Left lung (tissue), 10 donors: Measurements from ENCODE around the gene CUL2. TPM values are rescaled to one million over a fixed set of nuclear protein-coding genes. Genes with fewer than 3 reads are reported as not detected.
A peak's percentile ranks its signal among the peaks of the same experiment; 100 is the strongest.

Experiments
- ATAC-seq: fragments of 200-7000 bp; cut with Tn5 transposase; one replicate; pipeline ENCODE4 v1.9.1; 2020; ENCODE audit warnings: moderate library complexity
- DNase-seq, 4 donors: peaks; one replicate each; pipeline ENCODE4 v3.0.0-alpha.2; 2013 to 2020
- H3K27ac ChIP-seq, 2 donors: fragments of 200-600 bp; sonication (generic) in 1 of 2; one replicate each; pipeline versions ENCODE4 v1.5.0 to v1.8.0; 2020 to 2021
- H3K27me3 ChIP-seq, 2 donors: fragments of 200-600 bp; sonication (generic) in 1 of 2; one replicate each; pipeline versions ENCODE4 v1.5.0 to v1.8.0; 2020 to 2021
- H3K36me3 ChIP-seq, 2 donors: fragments of 200-600 bp; sonication (generic) in 1 of 2; one replicate each; pipeline versions ENCODE4 v1.5.0 to v1.8.0; 2020 to 2021
- H3K4me1 ChIP-seq, 2 donors: fragments of 200-600 bp; one replicate each; pipeline ENCODE4 v1.8.0; 2021
- H3K4me3 ChIP-seq, 2 donors: fragments of 200-600 bp; sonication (generic) in 1 of 2; one replicate each; pipeline versions ENCODE4 v1.5.0 to v1.8.0; 2020 to 2021; ENCODE audit warnings: mild to moderate bottlenecking in 1 of 2
- H3K9me3 ChIP-seq, 2 donors: fragments of 200-600 bp; sonication (generic) in 1 of 2; one replicate each; pipeline versions ENCODE4 v1.5.0 to v1.8.0; 2020 to 2021
- CTCF ChIP-seq, 2 donors: fragments of 200-600 bp; sonication (generic) in 1 of 2; IDR thresholded peaks; one replicate each; pipeline versions ENCODE4 v1.5.0 to v1.8.0; 2021; ENCODE audit warnings: antibody characterized with exemption in 2 of 2
- intact Hi-C, 2 donors: fragments of 100-400 bp; cut with DNase I; formaldehyde crosslinking; loops; one replicate each; pipeline versions ENCODE4 v1.11.2 to v1.14.2; 2022
- polyA plus RNA-seq, 6 donors: library from polyadenylated mRNA; unstranded; fragments of 120-200 nt; gene quantifications; one replicate each; pipeline ENCODE4 v1.2.1, GENCODE V29; 2013; ENCODE audit not compliant: insufficient read length in 6 of 6
- total RNA-seq, 2 donors: library from RNA; stranded (reverse); fragmentation: NEBNext Ultra II Directional; extraction: Animal tissue kit (Norgen Biotek cat#: 25700); gene quantifications; one replicate each; pipeline ENCODE4 v1.2.1, GENCODE V29; 2021
- donor health status: DM: no; HTN: yes; CAD: no.
- donor health status: DM: no; HTN: no; CAD: no.

Gene CUL2
- total and polyA plus RNA-seq, 8 donors: 28.7 to 42.5 (median 37.4) TPM

DNA sequence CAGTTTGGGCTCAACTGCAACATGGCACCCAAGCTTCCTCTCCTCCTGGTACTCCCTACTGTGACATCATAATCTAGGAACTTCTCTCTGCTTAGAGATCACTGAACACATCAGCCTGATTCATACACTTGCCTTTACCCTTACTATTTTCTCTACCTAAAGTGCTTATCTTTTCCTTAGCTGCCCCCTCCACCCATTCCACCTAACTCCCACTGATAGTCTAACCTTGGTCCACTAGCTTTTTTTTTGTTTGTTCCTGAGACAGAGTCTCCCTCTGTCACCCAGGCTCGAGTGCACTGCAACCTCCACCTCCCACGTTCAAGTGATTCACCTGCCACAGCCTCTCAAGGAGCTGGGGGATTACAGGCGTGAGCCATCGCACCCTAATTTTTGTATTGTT, 15.9 kb downstream of the CUL2 start:
- Histone ChIP-seq H3K27me3 (no peaks in the 10 kb centered on the region), H3K9me3 (no peaks in the 10 kb centered on the region), H3K36me3 (peaks cover 0 to 24% of the 10 kb centered on the region in 2 donors), H3K4me3 (no peak overlapping the region), H3K27ac (no peak overlapping the region), H3K4me1 (no peaks in the 10 kb centered on the region)
- ATAC-seq (peak; percentile 31), DNase-seq (no peak)
- TF ChIP-seq CTCF (IDR thresholded peaks at IDR 0.05): no peak
- intact Hi-C loops: no loop called here

GRCh38 chr10:35070521-35070920, 19.6 kb downstream of the CUL2 start:
- H3K27me3 ChIP-seq: no peaks in the 10 kb centered on the region

GRCh38 chr10:35063837-35064454, 26.2 kb downstream of the CUL2 start:
- H3K36me3 ChIP-seq: peaks cover 0 to 78% of the 10 kb centered on the region in 2 donors
- H3K4me1 ChIP-seq: no peaks in the 10 kb centered on the region
- no peak overlapping the region for H3K27ac ChIP-seq
- H3K4me3 ChIP-seq: no peak overlapping the region
- intact Hi-C loops: no loop called here
- DNase-seq (no peak), ATAC-seq (no peak)
- H3K9me3 ChIP-seq: no peaks in the 10 kb centered on the region
- no peaks in the 10 kb centered on the region for H3K27me3 ChIP-seq
- TF ChIP-seq CTCF (IDR thresholded peaks at IDR 0.05): no peak

More at GRCh38 chr10:35070521-35070920, 19.6 kb downstream of the CUL2 start:
- DNase-seq: no peak
- peaks cover 0 to 43% of the 10 kb centered on the region in 2 donors for H3K36me3 ChIP-seq
- TF ChIP-seq CTCF (IDR thresholded peaks at IDR 0.05): no peak
- intact Hi-C loops: no loop called here
- no peak overlapping the region for H3K27ac ChIP-seq
- no peaks in the 10 kb centered on the region for H3K4me1 ChIP-seq
- ATAC-seq: no peak
- H3K4me3 ChIP-seq: no peak overlapping the region
- H3K9me3 ChIP-seq: no peaks in the 10 kb centered on the region

DNA sequence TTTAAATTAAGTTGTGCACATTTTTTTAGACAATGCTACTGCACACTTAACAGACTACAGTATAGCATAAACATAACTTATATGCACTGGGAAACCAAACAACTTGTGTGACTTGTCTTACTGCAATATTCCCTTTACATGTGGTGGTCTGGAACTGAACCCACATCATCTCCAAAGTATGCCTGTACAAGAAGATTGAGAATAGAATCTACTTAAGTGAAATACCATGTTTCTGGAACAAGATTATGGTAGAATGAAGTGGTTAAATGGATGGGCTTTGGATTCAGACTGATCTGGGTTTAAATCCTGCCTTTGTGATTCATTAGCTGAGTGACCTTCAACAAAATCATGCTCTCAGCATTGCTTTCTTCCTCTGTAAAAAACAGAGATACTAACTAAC, 30.7 kb downstream of the CUL2 start:
- TF ChIP-seq CTCF (IDR thresholded peaks at IDR 0.05): no peak
- no peak for ATAC-seq
- H3K4me1 ChIP-seq: peaks cover 0 to 28% of the 10 kb centered on the region in 2 donors
- intact Hi-C loops: no loop called here
- H3K9me3 ChIP-seq: no peaks in the 10 kb centered on the region
- H3K27ac ChIP-seq: no peak overlapping the region
- no peaks in the 10 kb centered on the region for H3K27me3 ChIP-seq
- no peak for DNase-seq
- peaks cover 0 to 61% of the 10 kb centered on the region in 2 donors for H3K36me3 ChIP-seq
- H3K4me3 ChIP-seq: no peak overlapping the region

DNA sequence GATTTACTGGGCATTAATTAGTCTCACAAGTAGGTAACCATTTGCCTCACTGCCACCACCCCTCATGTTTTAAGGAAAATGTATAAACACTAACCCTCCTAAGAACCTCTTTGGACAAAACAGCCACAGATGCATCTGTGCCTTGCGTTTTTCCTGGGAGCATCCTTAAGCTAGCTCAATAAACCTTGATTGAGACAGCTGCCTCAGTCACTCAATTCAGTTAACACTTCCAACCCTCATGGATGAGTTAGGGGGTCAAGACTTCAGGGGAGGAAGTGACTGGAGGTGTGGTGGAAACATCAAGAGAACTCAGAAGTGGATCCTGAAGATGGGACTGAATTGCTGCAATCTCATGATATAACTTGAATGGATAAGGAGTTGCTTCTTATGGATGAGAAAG, 31.5 kb downstream of the CUL2 start:
- H3K27ac ChIP-seq: no peak overlapping the region
- no peaks in the 10 kb centered on the region for H3K27me3 ChIP-seq
- no peak for TF ChIP-seq CTCF (IDR thresholded peaks at IDR 0.05)
- H3K4me1 ChIP-seq: peaks cover 0 to 28% of the 10 kb centered on the region in 2 donors
- H3K4me3 ChIP-seq: no peak overlapping the region
- no peaks in the 10 kb centered on the region for H3K9me3 ChIP-seq
- DNase-seq (no peak), ATAC-seq (no peak)
- peaks cover 0 to 64% of the 10 kb centered on the region in 2 donors for H3K36me3 ChIP-seq
- intact Hi-C loops: no loop called here
